ENCODE data around the gene KIAA0319L.

GRCh38 chr1:35428360-35428759 lies 128.8 kb downstream of the KIAA0319L start:
- TF ChIP-seq CTCF (IDR thresholded peaks at IDR 0.05) (no peak), POLR2A (IDR thresholded peaks at IDR 0.05) (no peak)

Measured in thyroid gland (tissue), 4 donors.